GM19372 (cell line): ENCODE results near the gene OR6J1.

ENCODE experiments used
- ATAC-seq: cut with Tn5 transposase; IDR thresholded peaks from one replicate; pipeline ENCODE4 v1.9.1; 2021; ENCODE audit warnings: mild to moderate bottlenecking, low read depth, moderate library complexity; ENCODE audit not compliant: unreplicated experiment

OR6J1 gene

DNA sequence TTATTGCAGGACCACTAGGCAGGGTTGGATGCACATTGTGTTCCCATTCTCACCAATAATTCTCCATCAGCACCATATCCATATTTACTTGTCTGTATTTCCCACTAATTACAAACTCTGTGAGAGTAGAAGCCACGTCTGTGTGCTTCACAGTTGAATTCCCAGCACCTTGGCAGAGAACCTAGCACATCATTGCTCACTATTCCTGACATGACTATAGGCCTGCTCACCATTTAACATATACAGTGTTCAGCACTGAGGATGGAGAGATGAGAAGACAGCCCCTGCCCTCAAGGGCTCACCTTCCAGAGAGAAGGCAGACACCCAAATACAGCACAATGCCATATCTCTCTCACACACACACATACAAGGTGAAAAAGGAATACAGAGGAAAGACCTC is 60.2 kb downstream of the OR6J1 start:
- ATAC-seq = no peak
